Mammary epithelial cell (primary cell): ENCODE data around the gene SMYD3.

Experiments used
- CTCF ChIP-seq, 2 donors: IDR thresholded peaks in 1 of 2; conservative IDR thresholded peaks in 1 of 2; 2 replicates each; pipeline ENCODE4 v1.5.1; 2011 to 2012; ENCODE audit warnings: inconsistent platforms in 2 of 2, low read length in 2 of 2, mild to moderate bottlenecking in 2 of 2, control low read depth in 1 of 2, low read depth in 1 of 2; ENCODE audit not compliant: insufficient read depth in 1 of 2; ENCODE audit errors: extremely low read depth in 1 of 2
- EZH2 ChIP-seq: IDR thresholded peaks from 2 replicates; pipeline ENCODE4 v1.6.1; 2012; ENCODE audit warnings: low read length, inconsistent platforms, borderline replicate concordance

DNA sequence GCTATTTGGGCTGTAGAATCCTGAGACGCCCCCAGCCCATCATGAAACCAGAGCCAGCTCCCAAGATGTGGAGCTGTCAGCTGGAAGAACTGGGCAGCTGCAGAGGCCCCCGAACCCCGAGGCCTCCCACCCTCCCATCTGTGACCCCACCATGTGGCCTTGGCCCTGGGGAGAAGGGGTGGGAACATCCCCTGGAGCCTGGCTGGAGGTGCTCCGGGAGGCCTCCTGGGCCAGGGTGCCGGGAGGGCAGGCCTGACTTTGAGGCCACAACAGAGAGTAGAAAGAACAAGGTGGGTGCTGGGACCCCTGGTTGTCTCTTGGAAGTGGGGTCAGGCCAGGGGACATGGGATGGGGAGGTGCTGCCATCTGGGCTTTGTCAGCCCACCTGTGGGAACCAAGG lies 6.0 kb upstream of the SMYD3 start:
- TF ChIP-seq EZH2 (no peak), CTCF (conservative IDR thresholded peaks at IDR 0.05 in 1 of 2, IDR thresholded peaks at IDR 0.05 in 1 of 2; ENCODE audit: extremely low read depth in 1 of 2, insufficient read depth in 1 of 2, low read depth in 1 of 2, low read length in 2 of 2) (no peak)
